Testis (tissue), 2 donors: Measurements from ENCODE around the gene EPHA6.

Experiments
- POLR2A ChIP-seq: fragments of 450-650 bp; IDR thresholded peaks from one replicate; pipeline ENCODE4 v1.6.1; 2017; ENCODE audit warnings: antibody characterized with exemption, mild to moderate bottlenecking, moderate library complexity
- TF ChIP-seq, protein P1 (sequence below), 3 experiments: fragments of 450-650 bp in 2 of 3; fragments of 200-600 bp in 1 of 3; sonication (generic) in 1 of 3; IDR thresholded peaks; one replicate each; pipeline ENCODE4 v1.5.1; 2016 to 2019; ENCODE audit warnings: antibody characterized with exemption in 3 of 3, mild to moderate bottlenecking in 2 of 3, moderate library complexity in 1 of 3

- TF ChIP-seq, protein P1, sequence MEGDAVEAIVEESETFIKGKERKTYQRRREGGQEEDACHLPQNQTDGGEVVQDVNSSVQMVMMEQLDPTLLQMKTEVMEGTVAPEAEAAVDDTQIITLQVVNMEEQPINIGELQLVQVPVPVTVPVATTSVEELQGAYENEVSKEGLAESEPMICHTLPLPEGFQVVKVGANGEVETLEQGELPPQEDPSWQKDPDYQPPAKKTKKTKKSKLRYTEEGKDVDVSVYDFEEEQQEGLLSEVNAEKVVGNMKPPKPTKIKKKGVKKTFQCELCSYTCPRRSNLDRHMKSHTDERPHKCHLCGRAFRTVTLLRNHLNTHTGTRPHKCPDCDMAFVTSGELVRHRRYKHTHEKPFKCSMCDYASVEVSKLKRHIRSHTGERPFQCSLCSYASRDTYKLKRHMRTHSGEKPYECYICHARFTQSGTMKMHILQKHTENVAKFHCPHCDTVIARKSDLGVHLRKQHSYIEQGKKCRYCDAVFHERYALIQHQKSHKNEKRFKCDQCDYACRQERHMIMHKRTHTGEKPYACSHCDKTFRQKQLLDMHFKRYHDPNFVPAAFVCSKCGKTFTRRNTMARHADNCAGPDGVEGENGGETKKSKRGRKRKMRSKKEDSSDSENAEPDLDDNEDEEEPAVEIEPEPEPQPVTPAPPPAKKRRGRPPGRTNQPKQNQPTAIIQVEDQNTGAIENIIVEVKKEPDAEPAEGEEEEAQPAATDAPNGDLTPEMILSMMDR (IDR thresholded peaks at IDR 0.05), result no peak
- TF ChIP-seq POLR2A, result no peak
These were observed 533.4 kb downstream of the EPHA6 start for GRCh38 chr3:97347780-97348179.
